Stimulated activated naive CD4-positive, alpha-beta T cell (primary cell): Measurements from ENCODE around the gene MRPL9.
A peak's percentile ranks its signal among the peaks of the same experiment; 100 is the strongest.

Experiments used
- DNase-seq, 6 experiments: peaks; one replicate each; lab custom pipeline; 2025; lab: John Stamatoyannopoulos, UW

MRPL9 gene

DNA sequence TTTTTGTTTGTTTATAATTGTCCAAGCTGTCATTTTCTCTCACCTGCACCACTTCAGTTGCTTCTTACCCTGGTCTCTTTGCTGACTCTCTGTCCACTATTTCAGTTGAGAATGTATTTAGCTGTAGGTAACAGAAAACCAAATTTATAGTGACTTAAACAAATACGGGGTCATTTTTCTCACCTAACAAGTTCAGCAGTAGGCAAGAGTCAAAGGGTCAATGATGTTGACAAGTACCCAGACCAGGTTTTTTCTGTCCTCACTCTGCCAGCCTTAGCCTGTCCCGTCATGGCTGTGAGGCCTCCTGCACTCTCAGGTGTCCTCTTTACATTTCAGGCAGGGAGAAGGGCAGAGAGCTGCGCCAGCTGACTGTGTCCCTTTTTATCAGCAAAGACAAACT is 30.2 kb downstream of the MRPL9 start:
- DNase-seq: no peak

DNA sequence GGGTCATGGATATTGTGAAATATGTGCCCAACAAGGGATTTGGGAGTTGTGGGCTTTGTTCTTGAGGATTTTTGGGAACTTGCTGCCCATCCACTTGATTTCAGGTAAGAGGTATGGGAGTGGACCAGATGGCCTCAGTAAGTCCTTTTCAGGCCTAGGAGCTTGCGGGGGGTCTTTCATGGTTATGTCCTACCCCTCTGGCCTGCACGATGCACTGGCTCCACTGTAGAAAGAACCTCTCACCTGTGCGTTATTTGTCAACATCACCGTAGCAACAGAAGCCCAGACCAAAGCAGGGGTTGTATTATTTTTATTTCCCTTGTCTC is 33.4 kb downstream of the MRPL9 start:
- no peak for DNase-seq

DNA sequence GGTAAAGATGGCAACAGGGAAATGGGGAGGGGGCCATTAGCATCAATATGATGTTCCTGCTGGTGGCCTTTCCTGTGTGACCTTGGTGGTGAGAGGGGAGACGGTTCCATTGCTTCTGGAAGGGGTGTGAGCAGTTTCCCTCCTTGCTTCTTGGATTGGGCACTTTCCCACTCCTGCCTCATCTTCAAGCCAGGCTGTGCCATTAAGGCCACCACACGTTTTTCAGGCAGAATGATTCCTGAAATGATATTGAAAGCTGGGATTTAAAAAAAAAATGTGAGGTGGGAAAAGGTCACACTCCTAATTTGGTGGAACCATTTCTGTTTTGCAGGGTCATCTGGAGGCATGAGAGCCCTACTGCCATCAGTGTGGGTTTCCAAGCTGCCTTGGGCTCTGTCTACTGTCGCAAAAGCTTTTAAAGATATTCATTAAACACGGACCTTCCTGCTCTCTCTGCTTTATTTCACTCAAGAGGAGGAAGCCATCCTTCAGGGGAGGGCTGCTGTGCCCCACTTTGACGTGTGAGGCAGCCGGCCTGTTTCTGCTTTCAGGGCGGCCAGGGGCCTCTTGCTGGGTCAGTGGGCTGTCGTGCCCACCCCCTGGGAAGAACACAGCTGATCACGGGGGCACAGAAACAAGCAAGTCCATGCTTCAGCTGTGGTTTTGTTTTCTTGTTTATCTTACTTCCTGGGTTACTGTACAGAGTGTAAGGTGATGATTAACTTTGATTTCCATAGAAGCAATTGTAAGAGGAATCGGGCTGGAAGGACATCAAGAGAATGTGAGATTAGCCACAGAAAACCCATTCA is 33.9 kb downstream of the MRPL9 start:
- no peak for DNase-seq

DNA sequence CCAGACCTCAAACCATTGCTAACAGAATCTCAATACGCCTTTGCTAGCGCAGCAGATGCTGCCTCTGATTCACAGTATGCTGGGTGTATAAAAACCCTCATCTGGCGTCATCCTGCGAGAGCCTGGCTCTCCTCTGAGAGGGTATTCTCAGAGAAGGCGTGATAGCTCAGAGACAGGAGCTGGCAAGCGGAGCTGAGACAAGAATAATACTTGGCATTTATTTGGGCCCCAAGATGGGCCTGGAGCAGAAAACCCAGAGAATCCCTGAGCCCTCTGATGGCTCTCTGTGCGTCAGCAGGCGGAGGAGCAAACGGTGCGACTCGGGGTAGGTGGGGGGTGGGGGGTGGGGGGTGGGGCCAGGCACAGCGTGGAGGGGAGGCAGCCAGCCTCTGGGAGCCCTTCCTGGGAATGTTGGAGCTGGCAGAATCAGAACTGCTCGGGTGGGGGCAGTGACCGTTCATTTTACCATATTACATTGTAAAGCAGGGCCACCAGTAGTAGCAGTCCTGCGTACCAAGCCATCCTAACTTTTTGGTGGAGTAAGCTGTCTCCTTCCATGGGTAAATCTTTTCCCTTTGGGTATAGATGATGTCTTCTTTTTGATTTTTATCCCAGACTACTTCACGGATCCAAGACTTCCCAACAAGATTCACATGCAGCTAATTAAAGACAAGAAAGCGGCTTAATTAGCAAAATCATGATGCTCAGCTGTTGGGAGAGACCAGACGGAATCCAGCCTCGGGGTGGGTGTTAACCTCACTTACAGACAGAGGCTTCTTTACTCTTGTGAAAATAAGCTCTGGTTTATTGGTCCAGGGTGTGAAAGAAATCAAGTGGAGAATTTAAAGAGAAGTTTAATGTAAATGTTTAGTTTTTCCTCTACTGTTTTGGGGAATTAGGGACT is 34.9 kb downstream of the MRPL9 start:
- no peak for DNase-seq

DNA sequence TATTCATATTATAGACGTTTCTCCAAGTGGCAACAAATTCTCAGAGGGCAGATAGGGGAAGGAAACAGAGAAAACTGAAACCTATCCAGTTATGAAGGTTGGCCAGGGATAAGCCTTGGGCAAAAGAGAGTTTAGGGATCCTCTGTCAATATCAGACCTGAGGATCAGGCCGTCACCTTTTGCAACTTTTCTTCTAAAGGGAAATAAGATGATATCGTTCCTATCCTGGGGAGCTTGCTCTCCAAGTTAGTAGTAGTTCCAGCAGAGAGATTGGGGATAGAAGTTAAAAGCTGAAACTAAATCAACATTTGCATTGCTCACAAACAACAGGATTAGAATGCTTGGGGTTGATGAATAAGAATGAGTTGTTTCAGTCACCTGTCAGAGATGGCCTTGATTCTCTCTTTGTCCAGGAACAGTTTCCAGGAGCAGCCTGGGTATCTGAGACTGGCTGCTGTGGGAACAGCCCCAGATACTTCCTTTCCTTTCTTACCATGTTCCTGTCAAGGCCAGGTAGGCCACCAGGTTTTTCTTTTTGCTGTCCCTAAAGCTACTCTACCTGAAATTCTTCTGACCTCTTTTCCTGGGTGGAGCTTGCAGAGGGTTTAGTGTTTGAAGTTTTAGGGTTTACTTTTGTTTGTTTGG is 39.4 kb downstream of the MRPL9 start:
- DNase-seq: no peak

DNA sequence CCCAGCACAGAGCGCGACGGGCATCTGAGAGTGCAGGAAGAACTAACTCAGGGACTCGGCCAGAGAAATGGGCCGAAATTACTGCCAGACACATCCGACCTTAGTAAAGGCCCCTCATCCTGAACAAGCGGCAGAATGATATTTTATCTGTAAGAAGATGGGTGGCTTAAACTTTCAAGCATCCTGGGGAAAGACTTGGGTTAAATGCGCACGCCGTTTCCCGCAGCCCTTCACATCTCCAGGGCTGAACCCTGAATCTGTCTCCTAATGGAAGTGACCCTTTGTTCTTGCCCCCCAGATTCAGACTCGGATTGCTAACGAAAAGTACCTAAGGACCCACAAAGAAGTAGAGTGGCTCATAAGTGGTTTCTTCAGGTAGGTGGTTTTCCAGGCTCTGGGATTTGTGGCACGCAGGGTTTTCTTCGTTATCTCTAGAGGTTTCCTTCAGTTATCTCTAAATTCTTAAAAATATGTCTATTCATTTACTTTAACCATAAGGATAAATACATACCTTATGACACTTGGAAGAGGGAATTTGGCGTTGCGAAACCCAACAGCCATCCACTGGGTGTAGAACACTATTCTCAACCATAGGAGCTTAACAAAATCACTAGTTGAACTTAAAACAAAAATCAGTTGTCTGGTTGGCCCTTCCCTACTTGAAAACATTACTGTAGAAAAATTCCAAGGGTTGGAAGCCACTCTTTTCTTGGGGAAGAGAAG is 41.3 kb downstream of the MRPL9 start:
- DNase-seq: no peak

DNA sequence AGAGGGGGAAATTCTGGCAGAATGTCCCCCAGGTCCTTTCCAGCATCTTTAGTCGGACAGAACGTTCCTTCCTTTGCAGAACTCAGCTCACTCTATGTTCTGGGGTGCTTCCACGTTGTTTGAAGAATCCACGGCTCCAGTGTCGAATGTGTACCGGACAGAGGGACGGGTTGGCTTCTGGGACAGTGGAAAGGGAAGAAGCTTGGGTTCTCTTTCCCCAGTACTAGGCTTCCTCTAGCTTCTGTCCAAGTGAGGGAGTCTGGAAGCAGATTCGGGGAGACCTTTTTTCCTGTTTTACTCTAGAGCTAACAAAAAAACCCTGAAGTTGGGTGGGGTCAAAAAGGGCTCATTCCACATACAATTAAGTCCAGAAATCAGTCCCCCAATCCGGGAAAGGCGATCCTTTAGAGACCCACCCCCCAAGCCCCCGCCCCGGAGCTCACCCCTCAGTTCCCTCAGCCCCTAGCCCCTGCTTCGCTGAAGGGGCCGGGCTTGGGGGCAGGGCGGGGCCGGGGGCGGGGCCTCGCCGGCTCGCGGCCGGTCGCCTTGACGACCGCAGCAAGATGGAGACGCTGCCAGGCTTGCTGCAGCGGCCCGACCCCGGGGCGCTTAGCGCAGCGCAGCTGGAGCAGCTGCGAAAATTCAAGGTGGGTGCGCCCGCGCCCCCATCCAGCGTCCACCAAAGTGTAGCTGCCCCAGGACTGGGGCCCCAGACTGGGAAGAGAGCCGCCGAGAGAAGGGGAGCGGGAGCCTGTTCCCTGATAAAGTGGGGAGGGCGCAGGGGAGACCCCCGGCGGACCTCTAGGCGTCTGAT is 42.1 kb downstream of the MRPL9 start, which contains the start of gene RIIAD1:
RIIAD1 (plus strand) TSS at position 549 of the 814 bp plus-strand sequence; CDS start at position 564, 15 bp downstream.
- DNase-seq: peak; percentile 19 to 58 (median 44)

DNA sequence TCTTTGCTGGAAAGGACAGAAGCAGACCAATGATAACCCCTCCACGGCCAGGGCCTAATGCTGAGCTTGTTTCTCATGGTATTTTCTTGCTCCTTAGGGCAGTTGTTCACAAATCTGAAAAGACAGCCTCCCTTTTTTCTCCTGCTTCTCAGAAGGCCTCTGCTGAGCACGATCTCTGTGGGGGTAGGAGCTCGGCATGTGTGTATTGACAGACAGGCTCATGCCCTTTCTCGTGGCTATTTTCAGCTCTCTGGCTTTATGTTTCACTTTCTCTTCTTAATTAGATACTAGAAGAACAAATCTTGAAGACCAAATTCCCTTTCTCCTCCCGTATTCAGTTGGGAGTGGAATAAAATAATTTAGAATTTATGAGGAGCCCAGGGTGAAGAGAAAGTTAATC is 42.7 kb downstream of the MRPL9 start:
- DNase-seq: no peak

DNA sequence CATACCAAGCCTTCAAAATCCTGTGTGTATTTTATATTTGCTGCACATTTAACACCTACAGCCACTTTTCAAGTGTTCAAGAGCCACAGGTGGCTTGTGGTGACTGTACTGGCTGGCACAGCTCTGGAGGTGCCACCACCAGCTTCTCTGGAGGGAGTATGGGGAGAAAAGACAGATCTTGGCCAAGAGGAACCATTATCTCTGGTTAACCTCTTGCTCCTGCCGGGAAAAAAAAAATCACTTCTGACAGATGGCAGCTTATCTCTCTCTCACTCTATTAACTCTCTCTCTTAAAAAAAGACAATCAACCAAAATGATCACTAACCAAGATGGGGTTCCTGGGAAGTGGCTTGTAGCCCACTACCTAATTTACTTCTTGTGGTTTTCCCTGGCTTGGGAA is 43.2 kb downstream of the MRPL9 start:
- DNase-seq: no peak

DNA sequence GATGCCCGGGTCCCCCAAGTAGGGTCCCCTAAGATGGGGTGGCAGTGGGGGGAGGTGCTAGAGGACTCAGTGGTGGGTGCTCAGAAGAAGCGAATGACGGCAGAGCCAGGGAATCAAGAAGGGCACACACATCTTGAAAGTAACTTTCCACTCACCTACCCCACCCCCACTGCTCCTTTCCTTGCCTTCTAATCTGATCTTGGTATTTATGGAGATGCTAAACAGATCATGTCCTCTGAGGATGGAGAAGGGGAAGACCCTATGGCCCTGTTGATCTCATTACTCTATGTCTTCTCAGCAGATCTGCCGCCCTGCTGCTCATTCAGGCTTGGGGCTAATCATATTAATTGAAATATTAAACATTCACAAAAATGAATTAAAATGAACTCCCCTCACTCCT is 44.6 kb downstream of the MRPL9 start:
- no peak for DNase-seq

DNA sequence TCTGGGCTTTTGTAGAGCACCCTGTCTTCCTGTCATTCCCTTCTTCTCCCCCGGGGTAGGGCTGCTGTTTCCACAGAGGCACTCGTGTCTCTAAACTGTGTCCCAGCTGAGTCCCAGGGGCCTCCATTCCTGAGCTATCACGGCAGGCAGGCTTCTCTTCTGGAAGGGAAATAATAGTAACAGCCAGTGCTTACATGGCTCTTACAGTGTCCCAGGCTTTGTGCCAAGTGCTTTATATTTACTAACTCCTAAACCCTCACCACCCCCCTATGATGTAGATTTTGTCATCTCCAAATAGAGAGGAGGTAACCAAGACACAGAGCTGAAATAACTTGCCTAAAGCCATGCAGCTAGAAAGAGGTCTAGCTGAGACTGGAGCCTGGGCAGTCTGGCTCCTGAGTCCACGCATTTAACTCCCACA is 45.3 kb downstream of the MRPL9 start:
- DNase-seq: no peak

DNA sequence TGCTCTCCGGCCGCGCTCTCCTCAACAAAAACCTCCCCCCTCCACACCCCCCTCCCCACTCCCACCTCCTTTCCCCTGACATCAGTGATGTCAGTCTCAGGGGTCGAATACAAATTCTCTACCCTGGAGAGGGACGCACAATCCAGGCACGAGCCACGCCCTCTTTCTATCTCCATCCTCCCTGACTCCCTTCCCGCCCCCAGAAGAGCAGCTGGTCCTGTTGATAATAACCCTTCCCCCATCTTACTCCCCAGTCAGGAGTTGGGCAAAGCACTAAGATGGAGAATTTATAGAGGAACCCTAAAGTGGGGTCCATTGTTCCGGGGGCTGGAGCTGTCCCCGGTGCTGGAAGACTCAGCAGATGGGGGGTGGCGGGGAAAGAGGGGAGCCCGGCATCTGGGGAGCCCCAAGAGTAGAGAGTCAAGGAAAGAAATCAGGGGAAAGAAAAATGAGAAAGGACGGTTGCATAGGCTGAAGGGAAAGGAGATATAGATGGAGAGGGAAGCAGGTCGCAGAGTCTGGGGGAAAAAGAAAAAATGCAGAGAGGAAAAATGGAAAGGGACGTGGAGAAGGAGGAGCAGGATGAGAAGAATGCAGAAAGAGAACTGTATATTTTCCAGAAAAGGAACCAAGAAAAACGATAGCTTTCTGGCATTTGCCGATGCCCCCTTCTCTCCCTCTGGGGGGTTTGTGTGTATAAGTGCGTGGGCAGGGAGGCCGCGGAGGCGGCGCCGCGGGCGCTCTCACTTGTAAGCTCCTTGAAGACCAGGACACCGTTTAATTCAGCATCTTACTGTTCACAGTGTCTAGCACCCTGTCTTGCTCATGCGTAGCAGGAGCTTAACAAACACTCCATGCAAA is 46.3 kb downstream of the MRPL9 start, which contains the start of gene CELF3:
CELF3 (minus strand) TSS at position 33 of the 861 bp plus-strand sequence. CDS start 783 bp downstream, outside the sequence.
- DNase-seq: peak in 3 of 6 experiments; percentile 10 to 29 (median 15)

DNA sequence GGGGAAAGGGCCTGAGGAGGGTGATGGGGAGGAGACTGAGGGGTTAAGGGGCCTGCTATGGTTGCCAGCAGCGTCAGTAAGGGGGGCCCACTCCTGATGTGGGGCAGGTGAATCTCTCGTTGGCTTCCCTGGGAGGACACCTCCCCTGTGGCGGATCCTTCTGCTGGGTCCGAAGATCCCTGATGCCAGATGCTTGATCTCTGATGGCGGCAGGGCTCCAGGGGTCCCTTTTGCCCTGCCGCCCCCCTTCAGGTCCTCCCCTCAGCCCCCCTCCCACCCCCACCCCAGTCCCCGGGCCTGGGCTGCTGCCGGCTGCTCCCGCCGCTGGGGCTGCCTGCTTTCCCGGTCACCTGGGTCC is 46.9 kb downstream of the MRPL9 start:
- no peak for DNase-seq

DNA sequence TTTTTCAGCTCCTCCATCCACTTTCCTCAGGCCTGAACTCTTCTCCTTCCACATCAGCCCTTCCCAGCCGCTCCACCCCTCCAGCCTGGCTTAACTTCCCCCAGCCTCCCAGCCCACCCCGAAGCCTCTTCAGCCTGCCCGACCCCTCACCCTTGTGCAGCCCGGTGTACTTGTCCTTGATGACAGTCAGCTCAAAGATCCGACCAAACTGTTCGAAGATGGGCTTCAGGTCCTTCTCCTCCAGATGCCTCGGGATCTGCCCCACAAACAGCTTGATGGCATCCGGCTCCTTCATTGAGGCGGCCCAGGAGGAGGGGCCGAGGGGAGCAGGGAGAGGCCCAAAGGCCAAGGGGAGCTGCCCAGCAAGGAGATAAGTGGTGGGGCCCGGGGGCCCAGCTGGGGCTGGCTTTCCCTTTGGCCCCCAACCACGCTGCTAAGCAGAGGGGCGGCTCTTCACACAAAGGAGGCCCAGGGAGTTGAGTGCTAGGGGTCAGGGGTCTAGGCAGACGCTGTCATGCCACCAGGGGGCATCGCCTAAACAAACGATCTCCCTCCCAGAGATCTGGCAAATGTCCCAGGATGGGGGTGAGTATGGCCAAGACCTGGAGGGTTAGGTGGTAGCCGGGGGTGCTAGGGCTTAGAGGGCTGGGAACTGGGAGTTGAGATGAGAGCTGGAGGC is 47.4 kb downstream of the MRPL9 start:
- DNase-seq: no peak

DNA sequence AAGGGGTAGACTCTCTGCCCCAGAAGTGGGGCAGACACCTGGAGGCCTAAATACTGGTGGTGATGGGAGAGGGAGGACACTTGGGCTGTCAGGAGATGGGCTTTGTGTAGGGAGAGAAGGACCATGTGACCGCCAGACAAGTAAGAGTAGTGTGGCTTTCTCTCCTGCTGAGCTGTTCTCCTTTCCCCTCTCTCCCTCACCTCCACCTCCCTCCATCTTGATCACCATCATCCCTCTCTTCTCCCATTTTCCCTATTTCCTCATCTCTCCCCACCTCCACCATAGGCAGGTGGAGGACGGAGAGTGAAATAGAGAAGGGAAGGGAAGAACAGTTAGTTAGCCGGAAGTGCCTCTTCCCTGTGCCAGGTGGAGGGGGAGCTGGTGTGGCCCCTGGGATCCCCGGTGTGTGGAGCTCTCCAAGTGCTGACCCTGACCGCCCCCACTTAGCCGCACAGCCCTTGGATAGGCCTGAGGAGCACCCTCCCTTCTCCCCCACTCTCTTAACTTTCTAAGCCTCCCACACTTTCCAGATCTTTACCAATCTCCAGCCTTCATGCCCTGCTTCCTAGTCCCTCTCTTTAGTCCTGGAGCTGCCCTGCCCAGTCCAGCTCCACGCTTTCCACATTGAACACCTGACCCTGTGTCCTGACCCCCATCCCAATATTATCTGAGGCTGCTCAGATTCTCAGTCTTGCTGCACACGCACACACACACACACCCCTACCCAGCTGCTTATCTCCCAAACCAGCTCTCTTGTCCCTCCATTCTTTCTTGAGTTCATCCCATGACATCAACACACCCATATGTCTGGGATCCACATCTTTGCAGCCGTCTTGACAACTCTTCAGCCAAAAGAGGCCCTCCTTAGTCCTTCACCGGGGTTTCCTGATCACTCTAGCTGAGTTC is 48.2 kb downstream of the MRPL9 start:
- no peak for DNase-seq

DNA sequence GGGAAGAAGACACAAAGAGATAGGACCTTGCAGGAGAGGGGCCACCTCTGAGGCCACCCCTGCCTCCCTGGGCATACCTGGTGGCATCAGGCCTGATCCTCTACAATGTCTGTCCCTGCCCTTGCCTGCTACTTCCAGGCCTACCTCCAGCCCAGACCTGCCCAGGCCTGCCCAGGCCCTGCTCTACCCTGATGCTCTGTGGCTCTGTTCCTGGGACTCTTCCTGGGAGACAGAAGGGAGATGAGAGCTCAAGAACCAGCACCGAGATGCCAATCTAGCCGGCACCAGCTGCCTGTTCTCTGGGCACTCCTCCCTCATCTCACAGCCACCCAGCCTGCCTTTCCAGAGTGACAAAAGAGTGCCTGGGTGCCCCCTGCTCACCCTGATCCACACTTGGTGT is 49.4 kb downstream of the MRPL9 start:
- no peak for DNase-seq

DNA sequence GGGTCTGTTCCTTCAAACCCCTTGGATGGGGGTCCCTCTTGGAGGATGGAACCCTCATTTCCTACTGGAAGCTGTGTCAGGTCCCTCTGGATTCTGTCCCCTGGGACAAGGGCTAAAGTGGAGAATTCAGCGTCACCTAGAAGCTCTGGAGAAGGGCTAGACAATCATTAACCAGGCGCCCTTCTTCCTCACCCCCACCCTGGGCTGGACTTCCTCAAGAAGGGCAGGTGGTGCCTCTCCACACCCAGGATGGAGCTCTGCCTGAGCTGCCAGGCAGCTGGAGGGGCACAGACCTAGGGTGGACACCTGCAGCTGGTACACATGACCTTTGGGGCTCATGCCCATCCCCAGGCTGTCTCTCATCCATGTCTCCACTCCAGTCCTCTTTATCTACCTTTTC is 50.3 kb downstream of the MRPL9 start:
- no peak for DNase-seq

DNA sequence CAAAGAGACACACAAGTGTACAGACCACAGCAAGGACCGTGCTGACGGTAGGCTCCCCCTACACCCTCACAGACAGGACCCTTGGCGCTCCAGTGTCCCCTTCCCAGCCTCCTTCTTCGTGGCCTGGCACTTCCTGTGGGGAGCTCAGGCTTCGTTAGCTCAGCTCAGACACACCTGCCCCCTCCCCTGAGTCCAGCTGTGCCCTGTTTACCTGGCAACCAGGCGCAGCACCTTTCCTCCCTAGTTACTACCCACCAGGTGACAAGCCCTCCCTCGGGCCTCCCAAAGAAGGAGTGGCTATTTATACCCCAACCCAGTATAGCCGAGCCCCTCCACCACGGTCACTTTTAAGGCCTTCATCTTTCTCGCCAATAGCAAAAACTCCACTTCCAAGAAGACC is 51.3 kb downstream of the MRPL9 start:
- no peak for DNase-seq
